GM21381 (cell line): Measurements from ENCODE around the gene OLFML2A.
"Not testable (repeated sequence)": the region's sequence is repeated elsewhere in the genome, so short reads cannot be mapped to it uniquely, and the experiment has no call there.

Experiments used
- ATAC-seq: cut with Tn5 transposase; IDR thresholded peaks from one replicate; pipeline ENCODE4 v1.9.1; 2021; ENCODE audit warnings: mild to moderate bottlenecking, moderate library complexity; ENCODE audit not compliant: unreplicated experiment

OLFML2A gene

DNA sequence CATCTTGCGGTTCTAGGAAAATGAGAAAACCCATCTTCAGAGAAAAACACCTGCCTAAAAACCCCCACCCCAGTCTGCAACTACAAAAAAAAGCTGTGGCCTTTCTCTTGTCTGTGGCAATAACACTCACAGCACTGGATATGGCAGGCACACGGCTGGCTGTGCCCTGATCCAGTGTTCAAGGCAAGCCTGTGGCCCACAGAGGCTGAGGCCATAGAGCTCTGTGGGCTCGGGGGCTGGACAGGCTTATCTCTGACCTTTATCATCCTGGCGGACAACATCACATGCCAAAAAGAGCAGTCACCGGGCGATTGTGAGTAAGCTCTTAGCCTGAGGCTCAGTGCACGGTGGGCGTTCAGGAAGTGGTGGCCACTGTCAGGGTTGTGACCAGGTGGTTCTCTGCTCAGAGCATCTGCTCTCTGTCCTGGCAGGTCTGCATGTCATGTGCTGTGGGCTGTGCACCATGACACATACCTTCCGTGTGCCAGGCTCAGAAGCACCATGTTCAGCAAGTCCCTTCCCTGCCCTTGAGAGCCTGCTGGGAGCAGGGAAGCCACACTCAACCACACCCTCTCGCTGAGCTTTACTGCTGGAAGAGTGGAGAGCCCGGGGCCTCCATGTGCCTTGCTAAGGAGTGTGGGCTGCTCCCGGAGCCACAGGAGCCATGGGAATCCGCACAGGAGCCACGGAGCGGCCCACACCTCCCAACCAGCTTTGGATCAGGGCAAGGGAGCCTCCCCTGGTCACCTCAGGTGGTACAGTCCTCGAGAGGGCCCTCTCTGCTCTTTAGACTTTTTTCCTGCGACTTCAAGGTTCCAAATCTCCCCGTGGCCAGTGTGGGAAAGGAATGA, 41.7 kb downstream of the OLFML2A start:
- ATAC-seq: no peak

DNA sequence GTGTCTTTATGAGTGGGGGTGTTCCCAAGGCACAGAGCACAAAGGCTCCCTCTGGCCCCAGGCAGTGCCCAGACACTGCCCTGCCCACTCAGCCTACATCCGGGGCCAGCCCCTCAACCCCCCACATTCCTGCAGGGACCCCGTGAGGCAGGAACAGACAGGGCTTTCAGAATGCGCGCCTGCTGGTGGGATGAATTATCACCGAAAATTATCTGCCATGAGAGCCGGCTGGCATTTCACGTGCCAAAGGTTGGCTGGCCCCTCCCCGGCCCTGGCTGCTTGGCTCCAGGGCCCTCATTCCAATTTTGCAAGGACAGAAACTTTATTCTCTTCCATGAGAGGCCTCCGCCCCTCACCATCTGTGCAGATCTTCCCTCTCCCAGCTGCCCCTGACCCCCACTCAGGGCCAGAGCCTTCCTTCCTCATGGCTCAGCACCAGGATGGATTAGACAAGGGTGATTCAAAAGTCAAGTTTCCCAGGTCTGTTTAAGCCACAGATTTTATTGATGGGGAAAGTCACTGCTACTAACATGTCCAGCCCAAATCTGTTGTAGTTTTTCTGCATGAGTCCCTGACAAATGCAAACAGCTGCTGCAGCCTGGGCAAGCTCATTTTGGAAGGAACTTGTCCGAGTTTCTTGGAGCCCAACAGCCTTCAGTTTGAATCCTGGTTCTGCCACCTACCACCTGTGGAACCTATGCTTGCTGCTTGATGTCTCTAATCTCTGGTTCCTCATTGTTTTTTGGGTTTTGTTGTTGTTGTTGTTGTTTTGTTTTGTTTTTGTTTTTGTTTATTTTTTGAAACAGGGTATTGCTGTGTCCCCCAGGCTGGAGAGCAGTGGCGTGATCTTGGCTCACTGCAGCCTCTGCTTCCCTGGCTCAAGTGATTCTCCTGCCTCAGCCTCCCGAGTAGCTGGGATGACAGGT, 44.0 kb downstream of the OLFML2A start:
- ATAC-seq: no peak

DNA sequence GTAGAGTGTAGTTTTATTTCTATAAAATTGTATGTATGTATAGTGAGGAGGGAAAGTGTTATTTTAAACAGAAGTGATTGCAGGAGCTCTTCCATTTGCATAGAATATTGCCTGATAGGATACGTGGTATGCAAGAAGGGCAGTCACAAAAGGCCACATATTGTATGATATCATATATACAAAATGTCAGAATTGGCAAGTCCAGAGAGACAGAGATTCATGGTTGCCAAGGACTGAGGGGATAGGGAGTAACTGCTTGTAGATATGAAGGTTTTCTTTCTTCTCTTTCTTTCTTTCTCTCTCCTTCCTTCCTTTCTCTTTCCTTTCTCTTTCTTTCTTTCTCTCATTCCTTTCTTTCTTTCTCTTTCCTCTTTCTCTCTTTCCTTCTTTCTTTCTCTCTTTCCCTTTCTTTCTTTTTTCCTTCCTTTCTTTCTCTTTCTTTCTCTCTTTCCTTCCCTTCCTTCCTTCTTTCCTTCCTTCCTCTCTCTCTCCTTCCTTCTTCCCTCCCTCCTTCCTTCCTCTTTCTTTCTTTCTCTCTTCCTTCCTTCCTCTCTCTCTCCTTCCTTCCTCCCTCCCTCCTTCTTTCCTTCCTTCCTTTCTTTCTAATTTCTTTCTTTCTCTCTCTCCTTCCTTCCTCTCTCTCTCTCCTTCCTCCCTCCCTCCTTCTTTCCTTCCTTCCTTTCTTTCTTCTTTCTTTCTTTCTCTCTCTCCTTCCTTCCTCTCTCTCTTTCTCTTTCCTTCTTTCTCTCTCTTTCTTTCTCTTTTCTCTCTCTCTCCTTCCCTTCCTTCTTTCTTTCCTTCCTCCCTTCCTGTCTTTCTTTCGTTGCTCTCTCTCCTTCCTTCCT, 51.8 kb downstream of the OLFML2A start:
- no peak for ATAC-seq

DNA sequence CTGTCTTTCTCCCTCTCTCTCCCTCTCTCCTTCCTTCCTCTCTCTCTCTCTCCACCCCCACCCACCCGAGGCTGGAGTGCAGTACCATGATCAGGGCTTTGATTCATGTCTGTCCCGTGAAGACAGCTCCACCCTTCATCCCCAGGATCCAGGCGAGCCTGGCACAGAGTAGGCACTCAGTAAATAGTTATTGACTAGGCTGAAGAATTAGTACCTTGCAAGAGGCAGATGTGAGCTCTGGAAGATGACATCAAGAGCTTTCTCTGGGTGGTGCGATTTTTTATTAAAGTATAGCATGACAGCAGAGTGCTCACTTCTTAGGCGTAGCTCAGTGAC, 52.4 kb downstream of the OLFML2A start:
- no peak for ATAC-seq

DNA sequence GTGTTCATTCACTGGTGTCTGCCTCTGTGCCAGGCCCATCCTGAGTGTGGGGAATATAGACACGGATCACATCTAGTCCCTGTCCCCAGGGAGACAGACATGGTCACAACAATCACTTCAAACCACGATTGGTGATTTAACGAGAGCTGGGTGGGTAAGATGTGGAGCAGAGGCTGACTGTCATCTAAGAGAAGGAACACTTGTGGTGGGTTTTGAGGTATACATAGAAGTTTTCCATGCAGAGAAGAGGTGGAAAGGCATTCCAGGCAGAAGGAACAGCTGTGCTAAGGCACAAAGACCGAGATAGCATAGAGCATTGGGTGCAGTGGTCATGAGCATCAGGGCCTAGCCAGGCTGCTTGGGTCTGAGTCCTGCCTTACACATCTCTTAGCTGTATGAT, 53.7 kb downstream of the OLFML2A start:
- ATAC-seq: no peak

DNA sequence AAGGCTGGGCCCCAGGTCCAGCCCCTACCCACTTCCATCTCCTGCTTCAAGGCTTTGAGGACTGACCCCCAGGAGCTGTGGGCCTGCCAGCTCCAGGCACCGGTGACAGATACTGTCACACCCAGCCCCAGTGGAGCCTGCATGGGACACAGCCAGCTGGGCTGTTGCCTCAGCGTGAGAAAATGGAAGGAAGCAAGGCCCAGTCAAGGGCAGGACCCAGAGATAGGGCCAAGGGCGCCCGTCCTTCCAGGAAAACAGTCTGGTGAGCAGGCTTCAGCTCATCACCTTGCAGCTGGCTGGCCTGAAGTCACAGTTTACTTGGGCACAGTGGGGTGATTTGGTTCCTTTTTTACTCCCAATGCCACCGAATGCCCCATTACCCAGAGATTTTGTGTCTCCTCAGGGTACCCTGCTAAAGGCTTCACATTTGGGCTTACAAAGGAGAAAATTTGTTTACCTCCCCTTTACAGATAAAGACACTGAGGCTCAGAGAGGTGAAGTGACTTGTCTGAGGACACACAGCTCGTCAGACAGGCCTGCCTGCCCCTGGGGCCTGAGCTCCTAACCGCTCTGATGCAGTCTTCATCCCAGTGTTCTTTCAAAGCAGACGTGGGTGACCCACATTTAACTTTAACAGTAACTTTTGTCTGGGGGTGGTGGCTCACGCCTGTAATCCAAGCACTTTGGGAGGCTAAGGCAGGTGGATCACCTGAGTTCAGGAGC, 54.9 kb downstream of the OLFML2A start:
- no peak for ATAC-seq

DNA sequence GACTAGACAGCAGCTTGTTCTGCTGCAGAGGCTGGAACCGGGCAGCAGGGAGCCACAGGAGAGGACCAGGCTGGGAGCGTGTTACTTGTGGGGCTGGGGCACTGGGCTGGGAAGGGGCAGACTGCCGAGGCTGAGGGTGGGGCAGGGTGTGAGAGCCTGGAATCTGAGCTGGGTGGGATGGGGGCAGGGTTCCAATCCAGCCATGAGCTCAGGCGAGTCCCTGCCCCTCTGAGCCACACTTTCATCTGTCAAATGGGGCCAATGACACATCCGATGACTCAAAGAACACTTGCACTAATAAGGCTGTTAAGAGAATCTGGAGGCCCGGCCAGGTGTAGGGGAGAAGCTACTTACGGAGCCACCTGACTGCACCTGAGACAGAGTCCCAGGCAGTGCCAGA, 57.7 kb downstream of the OLFML2A start:
- no peak for ATAC-seq

DNA sequence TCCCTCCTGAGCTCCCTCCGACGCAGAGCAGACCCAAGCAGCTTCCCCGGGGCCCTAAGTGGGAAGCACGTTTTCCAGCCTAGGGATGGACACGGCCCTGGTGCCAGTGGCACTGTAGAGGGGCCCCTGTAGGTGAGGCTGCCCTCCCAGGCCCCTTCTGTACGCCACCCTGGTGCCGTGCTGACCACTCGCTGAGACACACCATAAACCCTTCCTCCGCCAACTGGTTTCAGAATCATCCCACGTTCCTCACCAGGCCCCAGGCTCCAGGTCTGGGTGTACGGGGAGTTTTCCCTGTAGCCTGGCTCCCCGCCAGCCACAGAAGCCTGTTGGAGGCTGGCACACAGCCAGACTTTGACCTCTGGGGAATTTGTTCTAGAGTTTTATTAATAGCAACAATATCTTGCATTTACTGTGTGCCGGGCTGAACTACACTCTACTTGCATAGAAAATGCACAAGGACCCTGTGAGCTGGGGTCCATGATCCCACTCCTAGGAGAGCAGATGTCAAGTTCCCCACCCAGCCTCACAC, 58.2 kb downstream of the OLFML2A start:
- no peak for ATAC-seq

DNA sequence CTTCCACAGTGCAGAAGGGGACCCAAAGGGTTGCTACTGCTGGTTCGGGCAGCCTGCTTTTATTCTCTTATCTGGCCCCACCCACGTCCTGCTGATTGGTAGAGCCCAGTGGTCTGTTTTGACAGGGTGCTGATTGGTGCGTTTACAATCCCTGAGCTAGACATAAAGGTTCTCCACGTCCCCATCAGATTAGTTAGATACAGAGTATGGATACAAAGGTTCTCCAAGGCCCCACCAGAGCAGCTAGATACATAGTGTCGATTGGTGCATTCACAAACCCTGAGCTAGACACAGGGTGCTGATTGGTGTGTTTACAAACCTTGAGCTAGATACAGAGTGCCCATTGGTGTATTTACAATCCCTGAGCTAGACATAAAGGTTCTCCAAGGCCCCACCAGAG, 61.2 kb downstream of the OLFML2A start:
- not testable (repeated sequence) for ATAC-seq

DNA sequence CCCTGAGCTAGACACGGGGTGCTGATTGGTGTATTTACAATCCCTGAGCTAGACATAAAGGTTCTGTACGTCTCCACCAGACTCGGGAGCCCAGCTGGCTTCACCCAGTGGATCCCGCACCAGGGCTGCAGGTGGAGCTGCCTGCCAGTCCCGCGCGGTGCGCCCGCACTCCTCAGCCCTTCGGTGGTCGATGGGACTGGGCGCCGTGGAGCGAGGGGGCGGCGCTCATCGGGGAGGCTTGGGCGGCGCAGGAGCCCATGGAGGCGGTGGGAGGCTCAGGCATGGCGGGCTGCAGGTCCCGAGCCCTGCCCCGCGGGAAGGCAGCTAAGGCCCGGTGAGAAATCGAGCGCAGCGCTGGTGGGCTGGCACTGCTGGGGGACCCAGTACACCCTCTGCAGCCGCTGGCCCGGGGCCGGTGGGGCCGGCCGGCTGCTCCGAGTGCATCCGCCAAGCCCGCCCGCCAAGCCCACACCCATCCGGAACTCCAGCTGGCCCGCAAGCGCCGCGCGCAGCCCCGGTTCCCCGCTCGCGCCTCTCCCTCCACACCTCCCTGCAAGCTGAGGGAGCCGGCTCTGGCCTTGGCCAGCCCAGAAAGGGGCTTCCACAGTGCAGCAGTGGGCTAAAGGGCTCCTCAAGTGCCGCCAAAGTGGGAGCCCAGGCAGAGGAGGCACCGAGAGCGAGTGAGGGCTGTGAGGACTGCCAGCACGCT, 61.8 kb downstream of the OLFML2A start:
- not testable (repeated sequence) for ATAC-seq

DNA sequence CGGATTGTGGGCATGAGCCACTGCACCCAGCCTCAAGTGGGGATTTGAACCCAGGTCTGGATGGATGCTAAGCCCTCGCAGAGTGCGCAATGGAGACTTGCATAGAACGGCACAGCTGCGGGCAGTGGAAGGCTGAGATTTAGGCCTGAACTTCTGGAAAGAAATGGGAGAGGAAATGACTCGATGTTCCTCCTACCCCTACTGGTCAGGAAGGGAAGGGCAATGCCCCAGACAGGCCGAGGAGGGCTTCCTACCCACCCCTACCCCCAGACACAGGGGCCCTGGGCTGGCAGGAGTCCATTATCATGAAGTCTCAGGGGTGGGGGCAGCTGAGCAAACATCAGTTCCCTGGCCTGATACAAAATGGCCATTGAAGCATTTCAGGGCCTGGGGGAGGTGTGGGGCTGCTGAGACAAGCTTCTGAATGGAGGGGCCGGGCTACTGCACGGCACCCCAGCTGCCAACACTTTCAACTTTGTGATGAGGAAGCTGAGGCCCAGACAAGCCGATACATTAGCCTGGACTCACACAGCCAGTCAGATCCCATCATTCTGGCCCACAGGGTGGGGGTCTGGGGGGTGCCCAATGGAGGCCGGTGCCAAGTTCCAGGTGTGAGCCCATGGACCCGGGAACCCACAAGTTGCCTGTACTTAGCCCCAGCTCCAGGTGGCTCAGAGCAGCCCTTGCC, 62.8 kb downstream of the OLFML2A start:
- no peak for ATAC-seq

DNA sequence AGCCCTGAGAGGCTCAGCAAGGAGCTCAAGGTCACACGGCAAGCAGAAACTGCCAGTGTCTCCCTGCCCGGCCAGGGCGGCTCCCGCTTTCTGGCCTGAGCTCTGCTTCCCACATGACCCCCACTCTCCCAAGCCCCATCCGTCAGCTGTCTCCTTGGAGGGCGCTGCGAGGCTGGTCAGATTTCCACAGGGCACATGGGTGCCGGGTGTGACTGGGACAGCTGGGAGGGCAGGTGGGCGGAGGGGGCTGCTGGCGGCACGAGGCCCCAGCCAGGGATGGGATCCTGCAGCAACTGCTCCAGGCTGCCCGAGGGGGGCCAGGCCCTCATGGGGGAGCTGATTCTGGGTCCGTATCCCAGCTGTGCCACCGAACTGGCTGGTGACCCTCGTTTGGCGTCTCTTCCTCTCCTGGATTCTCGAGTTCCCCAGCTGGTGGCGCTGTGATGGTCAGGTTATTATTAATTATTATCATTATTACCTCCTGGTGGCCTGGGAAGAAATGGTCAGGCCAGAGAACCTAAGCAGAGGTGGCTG, 63.4 kb downstream of the OLFML2A start:
- ATAC-seq: no peak

DNA sequence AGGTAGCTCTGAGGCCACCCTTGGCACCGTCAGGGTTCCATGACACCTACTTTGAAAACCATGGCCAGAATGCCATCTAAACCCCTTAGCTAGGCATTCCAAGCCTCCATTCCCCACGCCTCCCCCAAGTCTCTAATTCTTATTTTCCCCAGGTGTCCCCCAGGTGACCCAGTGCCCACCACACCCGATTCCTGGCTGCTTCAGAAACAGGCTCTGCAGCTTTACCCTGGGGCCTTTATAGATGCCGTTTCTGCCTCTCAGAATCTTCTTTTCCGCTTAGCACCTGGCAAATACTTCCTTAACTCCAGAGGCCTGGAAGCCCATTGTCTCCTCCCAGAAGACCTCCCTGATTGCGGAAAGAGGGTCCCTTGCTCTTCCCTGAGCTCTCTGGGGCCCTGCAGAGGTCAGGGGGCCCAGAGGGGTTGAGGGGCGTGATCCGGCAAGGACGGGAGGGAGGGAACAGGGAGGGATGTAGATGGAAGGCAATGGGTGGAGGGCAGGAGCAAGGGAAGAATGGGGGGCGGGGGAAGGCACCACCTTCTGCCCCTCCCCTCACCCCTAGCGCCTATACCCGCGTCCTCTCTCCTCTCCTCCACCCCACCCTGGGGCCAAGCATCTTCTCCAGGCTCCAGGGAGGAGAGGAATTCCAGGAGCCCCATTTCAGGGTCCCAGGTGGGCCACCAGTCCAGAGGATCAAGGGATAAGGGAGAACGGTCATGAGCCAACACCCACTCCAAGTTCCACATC, 64.3 kb downstream of the OLFML2A start:
- ATAC-seq: no peak

DNA sequence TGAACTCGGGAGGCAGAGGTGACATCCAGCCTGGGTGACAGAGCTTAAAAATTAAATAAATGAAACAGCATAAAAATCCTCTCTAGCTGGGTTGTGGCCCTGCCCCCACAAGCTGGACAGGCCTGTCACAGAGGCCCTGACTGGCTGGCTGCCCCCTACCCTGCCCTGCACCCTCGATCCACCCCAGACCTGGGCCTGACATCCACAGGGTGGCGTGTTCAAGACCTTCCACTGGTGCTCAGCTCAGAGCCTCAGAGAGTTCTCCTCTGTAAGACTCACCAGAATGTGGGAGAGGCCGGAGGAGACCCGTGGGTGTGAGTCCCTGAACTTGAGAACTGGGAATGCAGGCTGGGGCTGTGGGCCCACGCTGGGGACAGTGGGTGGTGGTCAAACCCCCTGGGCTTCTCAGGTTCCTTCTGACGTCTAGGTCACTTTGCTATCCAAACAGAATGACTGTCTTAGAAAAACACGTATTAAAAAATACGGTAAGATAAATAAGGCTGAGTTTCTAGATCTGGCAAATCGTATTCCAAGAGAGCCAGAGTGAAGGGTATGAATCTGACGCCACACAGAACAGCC, 66.6 kb downstream of the OLFML2A start:
- ATAC-seq: no peak

DNA sequence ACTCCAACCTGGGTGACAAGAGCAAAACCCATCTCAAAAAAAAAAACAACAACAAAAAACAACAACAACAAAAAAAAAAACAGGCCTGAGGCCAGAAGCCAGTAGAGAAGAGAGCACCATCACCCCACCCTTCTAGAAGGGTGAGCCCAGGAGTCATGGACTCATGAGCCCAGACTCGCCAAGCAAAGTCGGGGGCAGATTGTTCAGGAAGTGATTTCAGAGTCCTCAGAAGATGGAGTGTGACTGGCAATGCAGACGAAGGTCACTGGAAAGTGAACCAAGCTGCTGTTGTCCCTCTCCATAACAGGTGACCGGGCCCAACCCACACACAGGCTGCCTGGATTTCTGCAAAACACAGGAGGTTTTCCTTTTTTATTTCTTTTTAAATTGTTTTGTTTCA, 67.4 kb downstream of the OLFML2A start:
- ATAC-seq: no peak

DNA sequence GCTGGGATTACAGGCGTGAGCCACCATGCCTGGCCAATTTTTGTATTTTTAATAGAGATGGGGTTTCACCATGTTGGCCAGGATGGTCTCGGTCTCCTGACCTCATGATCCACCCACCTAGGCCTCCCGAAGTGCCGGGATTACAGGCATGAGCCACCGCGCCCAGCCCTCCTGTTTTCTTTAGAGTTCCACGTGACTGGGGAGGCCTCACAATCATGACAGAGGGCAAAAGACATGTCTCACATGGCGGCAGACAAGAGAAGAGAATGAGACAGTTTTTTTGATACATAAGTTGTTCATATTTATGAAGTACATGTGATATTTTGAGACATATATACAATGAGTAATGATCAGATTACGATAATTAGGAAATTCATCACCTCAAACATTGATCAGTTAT, 69.5 kb downstream of the OLFML2A start:
- ATAC-seq: not testable (repeated sequence)

DNA sequence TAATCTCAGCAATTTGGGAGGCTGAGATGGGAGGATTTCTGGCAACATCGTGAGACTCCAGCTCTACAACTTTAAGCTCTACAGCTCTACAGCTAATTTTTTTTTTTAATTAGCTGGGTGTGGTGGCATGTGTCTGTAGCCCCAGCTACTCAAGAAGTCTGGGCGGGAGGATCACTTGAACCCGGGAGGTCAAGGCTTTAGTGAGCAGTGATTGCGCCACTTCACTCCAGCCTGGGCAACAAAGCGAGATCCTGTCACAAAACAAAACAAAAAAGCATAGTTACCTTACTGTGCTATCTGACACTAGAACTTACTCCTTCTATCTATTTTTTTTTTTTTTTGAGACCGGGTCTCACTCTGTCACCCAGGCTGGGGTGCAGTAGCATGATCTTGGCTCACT, 70.0 kb downstream of the OLFML2A start:
- ATAC-seq: no peak

DNA sequence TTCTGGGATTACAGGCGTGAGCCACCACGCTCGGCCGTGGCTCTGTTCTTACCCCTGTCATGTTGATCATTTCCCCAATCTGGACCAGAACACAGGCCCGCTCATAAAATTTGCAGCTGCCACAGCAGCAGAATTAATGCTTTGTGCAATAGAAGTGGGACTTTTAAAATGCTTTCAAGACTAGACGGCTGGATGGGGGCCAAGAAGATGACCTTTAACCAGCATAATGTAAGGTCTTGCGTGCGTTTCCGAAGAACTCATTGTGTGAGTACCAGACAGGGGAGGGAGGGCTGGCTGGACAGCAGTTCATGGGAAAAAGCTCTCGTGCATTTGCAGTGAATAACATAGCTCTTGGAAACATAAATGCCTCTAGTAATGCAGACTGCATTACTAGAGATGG, 72.9 kb downstream of the OLFML2A start:
- no peak for ATAC-seq
